Germinal center (tissue), 1 donor: Measurements from ENCODE around the gene RIN1.
"Not testable (repeated sequence)": the region's sequence is repeated elsewhere in the genome, so short reads cannot be mapped to it uniquely, and the experiment has no call there.

Source experiments
- DNase-seq: peaks from one replicate; pipeline ENCODE4 v3.0.0; 2012; ENCODE audit warnings: mixed read lengths, low spot score

Gene RIN1

GRCh38 chr11:66359662-66360087 lies 23.4 kb upstream of the RIN1 start:
- DNase-seq: peak; percentile 1

DNA sequence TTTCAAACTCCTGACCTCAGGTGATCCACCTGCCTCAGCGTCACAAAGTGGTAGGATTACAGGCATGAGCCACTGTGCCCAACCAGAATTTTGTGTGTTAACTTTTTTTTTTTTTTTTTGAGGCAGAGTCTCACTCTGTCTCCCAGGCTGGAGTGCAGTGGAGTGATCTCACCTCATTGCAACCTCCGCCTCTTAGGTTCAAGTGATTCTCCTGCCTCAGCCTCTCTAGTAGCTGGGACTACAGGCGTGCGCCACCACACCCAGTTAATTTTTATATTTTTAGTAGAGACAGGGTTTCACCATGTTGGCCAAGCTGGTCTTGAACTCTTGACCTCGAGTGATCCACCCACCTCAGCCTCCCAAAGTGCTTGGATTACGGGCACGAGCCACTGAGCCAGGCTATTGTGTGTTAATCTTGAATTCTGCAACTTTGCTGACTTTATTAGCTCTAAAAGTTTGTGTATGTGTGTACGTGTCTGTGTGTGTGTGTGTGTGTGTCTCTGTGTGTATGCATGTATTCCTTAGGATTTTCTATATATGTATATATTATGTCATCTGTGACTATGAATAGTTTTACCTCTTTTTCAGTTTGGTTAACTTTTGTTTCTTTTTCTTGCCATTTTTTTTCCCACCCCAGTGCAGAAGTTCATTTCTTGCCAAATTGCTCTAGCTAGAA lies 14.5 kb upstream of the RIN1 start:
- DNase-seq: not testable (repeated sequence)

DNA sequence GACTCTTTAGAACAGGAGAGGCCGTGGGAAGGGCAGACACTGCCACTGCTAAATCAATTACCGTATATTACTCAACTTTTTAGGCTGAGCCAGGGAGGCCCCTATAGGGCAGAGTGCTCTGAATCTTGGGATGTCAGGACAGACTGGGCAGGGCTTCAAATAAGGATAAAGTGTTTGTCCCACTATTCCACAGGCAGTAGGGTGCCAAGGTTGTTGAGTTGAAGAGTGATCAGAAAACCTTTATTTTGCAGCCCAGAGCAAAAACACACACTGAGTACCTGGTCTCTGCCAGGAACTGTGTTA lies 12.8 kb upstream of the RIN1 start:
- no peak for DNase-seq

DNA sequence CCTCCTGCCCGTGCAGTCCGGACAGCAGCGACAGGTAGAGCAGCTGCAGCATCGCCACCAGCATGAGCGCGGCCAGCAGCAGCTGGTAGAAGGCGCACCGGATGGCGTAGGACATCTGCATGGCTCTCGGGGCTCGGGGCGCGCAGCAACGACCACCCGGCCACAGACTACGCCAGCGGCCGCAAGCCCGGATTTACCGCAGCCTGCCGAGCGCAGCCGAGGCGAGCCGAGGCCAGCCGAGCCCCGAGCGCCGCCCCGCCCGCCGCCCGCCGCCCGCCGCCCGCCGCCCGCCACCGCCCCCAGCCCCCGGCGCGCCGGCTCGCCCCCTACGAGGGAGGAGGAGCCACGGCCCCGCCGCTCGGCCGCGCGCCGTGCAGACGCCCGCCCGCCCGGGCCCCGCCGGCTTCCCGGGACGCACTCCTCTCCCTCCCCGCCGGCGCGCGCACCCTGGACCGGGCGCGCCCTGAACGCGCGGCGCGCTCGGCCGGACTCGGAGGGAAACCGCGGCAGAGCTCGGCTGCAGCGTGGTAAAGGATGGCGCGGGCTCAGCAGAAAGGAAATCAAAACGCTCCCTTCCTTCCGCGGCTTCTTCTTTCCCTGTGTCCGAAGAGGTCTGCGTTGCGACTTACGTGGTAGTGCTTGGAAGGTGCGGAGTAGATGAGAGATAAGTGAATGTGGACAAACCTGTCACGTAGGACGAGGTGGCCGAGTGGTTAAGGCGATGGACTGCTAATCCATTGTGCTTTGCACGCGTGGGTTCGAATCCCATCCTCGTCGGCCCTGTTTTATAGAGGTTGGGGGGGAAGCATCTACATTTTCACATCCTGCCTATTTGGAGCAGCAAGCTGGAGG lies 11.4 kb upstream of the RIN1 start, which contains the start of gene B4GAT1:
Gene B4GAT1, minus strand, starts transcription at position 205 of the 852 bp plus-strand sequence. Its CDS starts 84 bp downstream, at position 121.
- DNase-seq: peak; percentile 70

DNA sequence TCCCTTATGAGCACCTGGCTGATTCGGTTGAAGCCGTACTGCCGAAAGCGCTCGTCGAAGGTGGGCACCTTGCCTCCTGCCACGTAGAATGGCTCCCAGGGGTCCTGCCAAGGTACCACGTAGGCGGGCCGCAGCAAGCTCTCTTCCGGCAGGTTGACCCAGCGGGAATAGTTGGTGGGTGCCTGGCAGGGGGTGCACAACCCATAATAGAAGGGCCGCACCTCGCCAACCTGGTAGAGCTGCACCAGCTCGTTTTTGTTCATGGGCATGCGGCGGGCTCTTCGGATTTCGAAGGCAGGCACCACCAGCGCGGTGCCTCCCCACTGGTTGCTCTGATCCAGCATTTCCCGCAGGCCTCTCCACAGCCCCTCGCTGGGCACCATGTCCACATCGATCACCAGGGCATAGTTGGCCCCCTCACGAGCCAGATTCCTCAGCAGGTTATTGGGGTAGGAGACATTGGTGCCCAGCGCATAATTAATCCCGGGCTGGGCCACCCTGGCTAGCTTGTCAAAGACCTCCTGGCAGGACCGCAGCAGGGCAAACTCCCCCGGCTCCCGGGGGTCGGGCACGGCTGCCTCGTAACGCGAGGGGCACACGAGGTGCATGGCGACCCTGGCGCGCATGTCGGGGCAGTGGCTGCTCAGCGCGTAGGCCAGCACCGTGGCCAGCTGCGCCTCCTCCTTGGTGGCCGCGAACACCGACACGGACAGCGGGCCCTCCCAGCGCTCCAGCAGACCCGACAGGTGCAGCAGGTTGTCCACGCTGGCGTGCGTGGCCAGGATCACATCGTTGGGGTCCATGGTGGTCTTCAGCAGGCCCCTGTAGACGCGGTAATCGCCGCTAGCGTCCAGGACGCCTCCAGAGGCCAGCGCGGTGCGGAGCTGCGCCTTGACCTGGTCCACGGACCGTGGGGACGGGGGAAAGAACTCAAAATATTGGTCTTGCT lies 10.5 kb upstream of the RIN1 start:
- no peak for DNase-seq

GRCh38 chr11:66345316-66345649 lies 9.0 kb upstream of the RIN1 start:
- DNase-seq: no peak

DNA sequence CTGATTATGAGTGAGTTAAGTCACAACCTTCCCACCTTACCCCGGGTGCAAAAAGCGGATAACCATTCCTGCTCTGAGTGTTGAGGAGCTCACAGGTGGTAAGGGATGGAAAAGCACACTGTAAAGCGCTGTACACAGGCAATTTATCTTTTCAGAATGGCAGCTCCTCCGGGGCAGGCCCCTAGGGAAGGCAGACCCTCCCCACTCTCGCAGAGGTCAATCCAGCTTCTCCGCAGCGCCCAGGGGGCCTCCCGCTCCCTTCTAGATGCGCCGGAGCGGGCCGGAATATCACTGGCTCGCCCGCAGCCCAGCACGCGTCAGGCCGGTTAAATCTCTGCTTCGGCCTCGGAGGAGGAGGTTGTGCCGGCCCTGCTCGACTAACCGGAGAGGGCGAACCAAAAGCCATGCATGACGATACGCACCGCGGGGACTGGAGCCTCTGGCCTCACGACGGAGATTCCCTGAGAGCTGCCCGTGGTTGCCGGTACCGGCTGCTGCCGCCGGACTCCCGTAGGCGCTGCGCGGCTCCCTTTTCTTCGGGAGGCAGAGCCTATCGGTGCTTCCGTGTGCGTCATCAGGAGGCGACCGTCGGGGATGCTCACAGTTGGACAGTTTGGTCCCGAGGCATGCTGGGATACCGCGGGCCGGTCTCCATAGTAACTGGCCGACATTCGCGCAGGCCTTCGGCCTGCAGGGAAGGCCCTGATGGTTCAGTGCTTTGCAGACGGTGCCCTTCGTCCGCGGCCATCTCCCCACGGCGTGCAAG lies 8.5 kb upstream of the RIN1 start, which contains the start of gene BRMS1:
Gene BRMS1, minus strand, starts transcription at position 555 of the 766 bp plus-strand sequence. CDS start 2,870 bp downstream, outside the sequence.
- DNase-seq: peak; percentile 93

DNA sequence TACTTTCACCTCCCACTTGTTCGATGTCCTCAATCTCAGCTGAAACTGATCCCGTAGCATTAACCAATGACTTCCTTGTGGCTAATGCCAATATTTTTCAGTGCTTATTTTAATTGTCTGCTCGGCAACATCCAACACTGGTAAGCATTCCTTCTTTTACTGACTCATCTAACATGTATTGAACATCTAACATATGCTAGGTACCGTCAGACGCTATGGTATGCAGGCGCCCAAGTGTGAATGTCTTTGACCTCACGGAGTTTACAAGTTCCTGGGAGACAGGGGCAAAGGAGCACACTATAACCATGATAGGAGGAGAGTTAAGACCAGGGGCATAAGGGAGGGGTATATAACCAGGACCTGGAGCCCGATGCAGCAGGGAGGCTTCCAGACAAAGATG lies 6.9 kb upstream of the RIN1 start:
- DNase-seq: no peak

DNA sequence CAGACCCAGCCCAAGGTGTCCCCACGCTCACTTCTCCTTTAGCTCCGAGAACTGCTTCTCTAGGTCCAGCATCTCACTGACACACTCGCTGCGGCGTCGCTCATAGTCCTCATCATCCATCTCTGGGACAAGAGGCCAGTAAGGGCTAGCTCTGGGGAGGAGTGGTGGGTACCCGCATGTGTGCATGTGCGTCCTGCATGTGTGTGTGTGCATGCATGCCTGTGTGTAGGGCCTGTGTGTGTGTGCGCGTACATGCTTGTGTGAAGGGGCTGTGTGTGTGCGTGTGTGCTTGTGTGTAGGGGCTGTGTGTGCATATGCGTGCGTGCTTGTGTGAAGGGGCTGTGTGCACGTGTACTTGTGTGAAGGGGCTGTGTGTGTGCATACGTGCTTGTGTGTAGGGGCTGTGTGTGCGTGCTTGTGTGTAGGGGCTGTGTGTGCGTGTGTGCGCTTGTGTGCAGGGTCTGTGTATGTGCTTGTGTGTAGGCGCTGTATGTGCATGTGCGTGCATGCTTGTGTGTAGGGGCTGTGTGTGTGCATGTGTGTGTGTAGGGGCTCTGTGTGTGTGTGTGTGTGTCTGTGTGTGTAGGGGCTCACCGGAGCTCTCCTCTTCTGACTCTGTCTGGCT lies 5.4 kb upstream of the RIN1 start:
- DNase-seq: no peak

GRCh38 chr11:66340596-66341501 lies 4.6 kb upstream of the RIN1 start:
- no peak for DNase-seq

GRCh38 chr11:66339686-66340483 lies 3.7 kb upstream of the RIN1 start:
- no peak for DNase-seq

DNA sequence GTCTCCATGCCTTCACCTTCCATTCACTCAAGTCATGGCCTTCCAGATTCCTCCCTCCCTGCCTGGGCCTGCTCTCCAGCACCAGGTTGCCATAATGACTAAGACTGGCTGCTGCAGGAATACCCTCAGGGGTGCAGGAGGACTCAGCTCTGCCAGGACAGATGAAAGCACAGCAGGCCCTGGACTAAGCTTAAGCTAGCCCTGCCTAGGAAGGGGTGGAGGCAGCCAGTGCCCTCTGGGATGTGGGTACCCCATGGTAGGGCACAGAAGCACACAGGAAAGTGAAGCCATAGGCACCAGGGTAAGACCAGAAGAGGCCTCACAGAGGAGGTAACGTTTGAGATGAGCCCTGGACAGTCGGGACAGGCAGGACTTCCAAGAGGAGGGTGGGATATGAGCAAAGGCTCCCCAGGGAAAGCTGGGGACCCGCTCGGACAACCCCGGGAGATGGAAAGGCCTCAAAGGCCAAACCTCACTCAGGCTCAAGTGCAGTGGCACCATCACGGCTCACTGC lies 3.0 kb upstream of the RIN1 start:
- DNase-seq: no peak

GRCh38 chr11:66338276-66339161 lies 2.3 kb upstream of the RIN1 start:
- DNase-seq: no peak

GRCh38 chr11:66337103-66337899 lies 1.1 kb upstream of the RIN1 start:
- DNase-seq: no peak

DNA sequence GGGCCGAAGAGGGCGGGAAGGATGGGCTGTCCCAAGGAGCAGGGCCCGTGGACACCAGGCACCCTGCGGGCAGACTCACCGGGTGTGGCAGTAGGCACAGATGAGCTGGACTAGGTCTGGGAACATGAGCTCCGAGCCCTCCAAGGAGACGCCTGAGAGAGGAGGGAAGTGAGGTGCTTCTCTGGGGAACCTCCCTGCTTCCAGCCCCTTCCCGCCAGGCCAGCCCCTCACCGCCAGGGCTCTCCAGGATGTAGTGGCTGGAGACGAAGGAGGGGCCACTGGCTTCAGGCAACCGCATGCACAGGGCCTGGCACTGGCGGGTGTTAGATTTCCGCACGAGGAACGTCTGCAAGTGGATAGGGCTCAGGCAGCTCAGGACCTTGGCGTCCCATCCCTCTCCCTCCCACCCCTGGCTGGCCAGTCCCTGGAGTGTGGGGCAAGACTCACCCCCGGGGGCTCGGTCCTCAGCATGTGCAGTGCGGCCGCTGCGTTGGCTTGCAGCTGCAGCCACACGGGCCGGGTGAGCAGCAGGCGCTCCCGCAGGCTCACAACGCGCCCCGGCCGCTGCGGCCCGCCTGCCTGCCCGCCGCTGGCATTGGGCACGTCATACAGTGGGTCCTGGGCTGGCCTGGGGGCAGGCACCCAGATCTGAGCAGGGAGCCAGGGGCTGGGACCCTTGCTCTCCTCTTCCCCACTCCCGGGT lies 552 bp downstream of the RIN1 start:
- no peak for DNase-seq
